LoVo (cell line): ENCODE data around the gene R3HDM4.
A peak's percentile ranks its signal among the peaks of the same experiment; 100 is the strongest.

ENCODE experiments used
- DNase-seq: peaks from one replicate; pipeline ENCODE4 v3.0.0-alpha.2; 2016; ENCODE audit warnings: low spot score

Gene R3HDM4

GRCh38 chr19:929891-930258, 16.9 kb upstream of the R3HDM4 start:
- no peak for DNase-seq

GRCh38 chr19:929203-929890, 16.3 kb upstream of the R3HDM4 start:
- DNase-seq: no peak

GRCh38 chr19:928471-929202, 15.6 kb upstream of the R3HDM4 start:
- no peak for DNase-seq

GRCh38 chr19:927780-928401, 14.9 kb upstream of the R3HDM4 start:
- DNase-seq: no peak

- no peak for DNase-seq
Measured at GRCh38 chr19:927351-927779, 14.3 kb upstream of the R3HDM4 start.

- no peak for DNase-seq
Measured at GRCh38 chr19:926589-927350, 13.8 kb upstream of the R3HDM4 start.

- no peak for DNase-seq
Measured at GRCh38 chr19:926323-926588, 13.2 kb upstream of the R3HDM4 start.

- peak; percentile 85 for DNase-seq
Measured at GRCh38 chr19:925526-926322, 12.7 kb upstream of the R3HDM4 start, which contains the start of gene ARID3A. Gene ARID3A (plus strand): TSS chr19:926035. CDS start chr19:929529, 3,494 bp downstream.

GRCh38 chr19:925087-925525, 12.1 kb upstream of the R3HDM4 start:
- DNase-seq: peak; percentile 82

GRCh38 chr19:924553-925086, 11.6 kb upstream of the R3HDM4 start:
- DNase-seq: no peak

GRCh38 chr19:920051-920864, 7.2 kb upstream of the R3HDM4 start:
- DNase-seq: no peak

- DNase-seq: no peak
Measured at GRCh38 chr19:919199-920050, 6.4 kb upstream of the R3HDM4 start.

- no peak for DNase-seq
Measured at GRCh38 chr19:918481-919198, 5.6 kb upstream of the R3HDM4 start.

- no peak for DNase-seq
Measured at GRCh38 chr19:918152-918437, 5.1 kb upstream of the R3HDM4 start.

- DNase-seq: no peak
Measured at GRCh38 chr19:917323-918151, 4.5 kb upstream of the R3HDM4 start, which contains the start of gene KISS1R. Gene KISS1R (plus strand): TSS chr19:917333. CDS start chr19:917503, 170 bp downstream.

- DNase-seq: no peak
Measured at GRCh38 chr19:916645-917322, 3.8 kb upstream of the R3HDM4 start.
